T1000 (cell line): Measurements from ENCODE around the gene UBE2I.
"Not testable (repeated sequence)": the region's sequence is repeated elsewhere in the genome, so short reads cannot be mapped to it uniquely, and the experiment has no call there.

Experiments used
- DNase-seq: peaks from one replicate; lab custom pipeline; 2025; ENCODE audit warnings: mixed read lengths; lab: John Stamatoyannopoulos, UW

The UBE2I gene

DNA sequence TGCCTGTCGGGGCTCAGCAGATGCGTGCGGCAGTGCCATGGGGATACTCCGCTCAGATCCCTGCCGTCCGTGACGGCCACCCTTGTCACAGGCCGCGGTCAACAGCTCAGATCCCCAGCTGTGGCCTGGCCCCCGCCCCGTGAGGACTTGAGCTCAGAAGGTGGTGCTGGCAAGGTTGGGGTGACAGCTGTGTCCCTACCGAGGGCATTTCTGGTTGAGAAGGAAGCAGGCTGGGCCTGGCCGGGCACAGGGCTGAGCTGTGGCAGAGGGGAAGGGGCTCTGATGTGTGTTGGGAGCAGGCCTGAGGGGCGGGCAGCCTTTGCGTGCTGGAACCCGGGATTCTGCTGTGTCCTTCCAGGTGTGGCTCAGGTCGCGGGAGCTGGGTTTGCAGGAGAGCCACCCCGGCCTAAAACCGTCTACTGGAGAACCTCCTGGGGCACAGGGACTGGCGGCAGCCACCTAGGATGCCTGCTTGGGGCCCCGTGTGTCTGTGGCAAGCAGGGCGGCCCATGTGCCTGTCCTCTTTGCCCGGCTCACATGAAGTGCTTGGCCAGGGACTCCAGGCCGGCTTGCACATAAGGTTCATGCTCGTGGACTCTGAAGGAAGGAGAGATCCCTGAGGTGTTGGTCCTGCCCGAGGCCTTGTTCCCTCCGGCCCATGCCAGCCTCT is 5.1 kb downstream of the UBE2I start:
- DNase-seq = no peak

DNA sequence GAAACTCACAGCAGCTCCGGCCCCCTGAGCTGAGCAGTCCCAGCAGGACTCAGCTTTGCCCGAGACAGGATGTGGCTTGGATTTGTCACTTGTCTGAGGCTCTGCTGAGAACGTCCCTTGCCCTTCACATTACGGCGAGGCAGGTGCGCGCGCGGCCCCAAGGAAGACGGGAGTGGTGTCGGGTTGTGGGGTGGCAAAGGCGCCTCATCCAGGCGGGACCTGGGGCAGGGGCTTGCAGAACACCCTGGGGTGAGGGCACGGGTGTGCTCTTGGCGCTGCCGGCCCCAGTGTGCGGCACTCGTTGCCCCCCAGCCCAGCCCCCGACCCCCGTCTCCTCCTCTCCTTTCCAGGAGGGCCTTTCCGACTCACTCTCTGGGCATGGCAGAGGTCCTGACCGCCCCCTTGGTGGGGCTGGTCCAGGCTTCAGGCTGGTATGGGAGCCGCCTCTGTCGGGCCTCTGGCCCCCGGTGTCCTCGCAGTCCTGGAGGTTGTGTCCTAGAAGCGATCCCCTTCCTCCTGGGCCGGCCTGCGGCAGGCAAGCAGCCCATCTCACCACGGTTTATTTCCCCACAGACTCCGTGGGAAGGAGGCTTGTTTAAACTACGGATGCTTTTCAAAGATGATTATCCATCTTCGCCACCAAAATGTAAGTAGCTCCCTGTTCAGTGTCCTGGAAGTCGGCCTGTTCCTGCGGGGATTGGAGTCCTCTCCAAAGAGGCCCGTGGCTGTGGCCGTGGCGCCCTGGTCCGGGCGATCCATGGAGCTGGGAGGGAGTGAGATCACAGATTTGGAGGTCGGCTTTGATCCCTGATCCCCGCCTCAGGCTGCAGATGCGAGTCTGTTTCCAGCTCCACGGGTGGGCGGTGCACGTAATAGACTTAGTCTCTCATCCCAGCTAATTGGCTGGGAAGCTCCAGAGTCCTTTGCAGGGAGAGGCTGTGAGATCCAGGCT is 5.9 kb downstream of the UBE2I start:
- DNase-seq = no peak

DNA sequence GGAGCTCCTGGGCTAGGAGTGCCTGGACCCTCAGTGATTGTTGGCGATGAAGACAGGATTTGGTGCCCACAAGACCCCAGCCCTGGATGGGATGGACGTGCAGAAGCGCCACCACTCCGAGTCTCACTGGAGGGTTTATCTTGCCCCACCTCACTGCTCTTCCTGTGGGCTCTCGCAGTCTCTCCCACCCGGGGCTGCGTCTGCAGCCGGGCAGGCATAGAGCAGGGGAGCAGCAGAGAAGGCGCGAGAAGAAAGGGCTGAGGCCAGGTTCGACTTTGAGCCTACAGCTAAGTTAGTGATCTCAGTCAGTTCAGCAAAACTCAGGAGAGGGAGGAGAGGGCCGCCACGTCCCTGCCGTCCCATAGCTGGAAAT is 6.6 kb downstream of the UBE2I start:
- no peak for DNase-seq

DNA sequence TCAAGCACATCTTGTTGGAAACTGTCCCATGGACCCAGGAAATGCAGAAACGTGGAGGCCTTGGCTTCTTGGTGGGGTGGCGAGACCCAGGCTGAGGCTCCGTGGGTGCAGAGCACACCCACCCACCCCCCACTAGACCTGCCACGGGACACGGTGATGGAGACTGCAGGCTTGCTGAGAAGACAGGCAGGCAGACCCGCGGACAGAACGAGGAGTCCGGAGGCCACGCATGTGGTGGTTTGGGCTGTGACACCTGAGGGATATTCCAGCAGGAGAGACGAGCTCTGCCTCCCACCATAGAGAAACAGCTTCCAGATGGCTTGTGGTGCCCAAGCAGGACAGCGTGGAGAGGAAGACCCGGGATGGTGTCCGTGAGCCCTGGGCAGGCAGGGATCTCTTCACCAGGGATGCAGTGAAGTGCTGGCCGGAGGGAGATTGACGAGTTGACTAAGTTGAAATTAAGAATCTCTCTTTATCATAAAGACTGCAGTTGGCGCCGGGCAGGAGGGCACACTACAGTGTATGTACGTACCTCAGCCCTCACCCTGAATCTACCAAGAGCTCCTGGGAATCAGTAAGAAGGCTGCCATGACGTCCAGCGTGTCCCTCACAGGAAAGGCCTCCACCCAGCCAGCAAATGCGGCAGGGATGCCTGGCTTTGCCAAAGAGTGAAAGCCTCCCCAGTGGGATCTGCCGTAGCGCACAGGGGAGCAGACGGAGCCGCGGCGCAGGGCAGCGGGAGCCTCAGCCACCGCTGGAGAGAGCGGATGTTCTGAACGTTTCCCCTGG is 8.2 kb downstream of the UBE2I start:
- no peak for DNase-seq

DNA sequence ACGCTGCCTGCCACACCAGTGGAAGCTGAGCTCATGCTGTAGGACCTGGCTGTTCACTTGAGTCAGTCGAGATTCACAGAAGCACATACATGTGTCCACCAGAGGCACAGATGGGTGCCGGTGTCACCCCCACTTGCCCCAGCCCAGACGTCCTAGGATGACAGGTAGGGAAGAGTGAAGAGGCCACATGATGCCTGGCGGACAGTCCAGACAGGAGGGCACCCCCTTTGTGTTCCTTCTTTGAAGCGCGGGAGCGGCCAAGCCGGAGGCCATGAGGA is 8.8 kb downstream of the UBE2I start:
- no peak for DNase-seq

DNA sequence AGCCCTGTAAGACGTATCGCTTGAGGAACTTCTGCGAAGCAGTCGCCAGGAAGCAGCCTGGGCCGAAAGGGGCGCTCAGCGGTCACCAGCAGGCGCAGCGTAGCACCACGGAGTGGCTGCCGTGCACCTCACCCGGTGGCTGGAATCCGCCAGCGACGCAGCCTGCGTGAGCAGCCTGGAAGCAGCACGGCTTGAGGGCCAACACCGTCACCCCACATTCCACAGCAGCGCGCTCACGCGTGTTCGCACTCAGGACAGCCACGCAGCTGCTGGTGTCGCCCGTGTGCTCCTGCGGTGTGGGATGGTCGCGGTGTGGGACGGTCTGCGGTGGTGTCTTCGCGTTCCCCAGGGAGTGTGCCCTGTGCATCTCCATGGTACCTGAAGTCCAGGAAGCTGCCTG is 9.6 kb downstream of the UBE2I start:
- no peak for DNase-seq

DNA sequence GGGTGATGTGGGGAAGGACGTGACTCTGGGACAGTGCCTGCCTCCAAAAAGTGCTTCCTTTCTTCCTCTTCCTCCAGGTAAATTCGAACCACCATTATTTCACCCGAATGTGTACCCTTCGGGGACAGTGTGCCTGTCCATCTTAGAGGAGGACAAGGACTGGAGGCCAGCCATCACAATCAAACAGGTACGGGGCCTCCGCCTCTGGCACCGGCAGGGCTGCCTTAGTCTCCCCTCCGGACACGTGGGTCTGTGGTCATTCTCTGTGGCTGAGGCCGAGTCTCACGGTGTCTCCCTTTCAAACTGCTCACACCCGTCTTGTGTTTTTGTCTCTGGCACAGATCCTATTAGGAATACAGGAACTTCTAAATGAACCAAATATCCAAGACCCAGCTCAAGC is 10.7 kb downstream of the UBE2I start:
- no peak for DNase-seq

DNA sequence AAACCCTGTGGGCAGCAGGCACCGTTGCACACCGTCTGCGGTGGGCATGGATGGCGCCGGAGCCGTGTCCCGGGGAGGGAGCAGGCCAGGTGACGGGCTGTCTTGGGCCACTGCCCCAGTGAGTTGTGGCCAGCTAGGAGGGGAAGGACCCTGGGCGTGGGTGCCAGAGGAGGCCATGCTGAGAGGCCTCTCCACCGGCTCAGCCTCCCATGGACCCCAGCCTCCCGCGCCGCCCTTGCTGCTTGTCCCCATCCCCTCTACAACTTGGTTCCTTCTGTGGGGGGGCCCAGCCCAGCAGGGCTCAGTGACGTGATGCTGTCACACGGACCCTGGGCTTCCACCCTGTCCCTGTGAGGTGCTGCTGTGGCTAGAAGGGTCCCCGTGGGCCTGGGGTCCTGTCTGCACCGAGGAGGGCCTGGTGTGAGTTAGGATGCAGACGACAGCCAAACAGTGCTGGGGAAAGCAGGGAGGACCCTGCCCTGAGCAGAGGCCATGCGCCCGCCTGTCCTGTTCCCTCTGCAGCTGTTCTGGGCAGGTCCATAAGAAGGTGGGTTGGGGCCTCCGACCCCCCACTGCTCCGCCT is 11.3 kb downstream of the UBE2I start:
- DNase-seq = no peak

DNA sequence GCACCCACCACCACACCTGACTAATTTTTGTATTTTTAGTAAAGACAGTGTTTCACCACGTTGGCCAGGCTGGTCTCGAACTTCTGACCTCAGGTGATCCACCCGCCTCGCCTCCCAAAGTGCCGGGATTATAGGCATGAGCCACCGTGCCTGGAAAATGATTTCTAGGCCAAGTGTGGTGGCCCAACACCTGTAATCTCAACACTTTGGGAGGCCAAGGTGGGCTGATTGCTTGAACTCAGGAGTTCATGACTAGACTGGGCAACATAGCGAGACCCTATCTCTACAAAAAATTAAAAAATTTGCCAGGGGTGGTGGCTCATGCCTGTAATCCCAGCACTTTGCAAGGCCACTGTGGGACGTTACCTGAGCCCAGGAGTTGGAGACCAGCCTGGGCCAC is 13.0 kb downstream of the UBE2I start:
- no peak for DNase-seq

DNA sequence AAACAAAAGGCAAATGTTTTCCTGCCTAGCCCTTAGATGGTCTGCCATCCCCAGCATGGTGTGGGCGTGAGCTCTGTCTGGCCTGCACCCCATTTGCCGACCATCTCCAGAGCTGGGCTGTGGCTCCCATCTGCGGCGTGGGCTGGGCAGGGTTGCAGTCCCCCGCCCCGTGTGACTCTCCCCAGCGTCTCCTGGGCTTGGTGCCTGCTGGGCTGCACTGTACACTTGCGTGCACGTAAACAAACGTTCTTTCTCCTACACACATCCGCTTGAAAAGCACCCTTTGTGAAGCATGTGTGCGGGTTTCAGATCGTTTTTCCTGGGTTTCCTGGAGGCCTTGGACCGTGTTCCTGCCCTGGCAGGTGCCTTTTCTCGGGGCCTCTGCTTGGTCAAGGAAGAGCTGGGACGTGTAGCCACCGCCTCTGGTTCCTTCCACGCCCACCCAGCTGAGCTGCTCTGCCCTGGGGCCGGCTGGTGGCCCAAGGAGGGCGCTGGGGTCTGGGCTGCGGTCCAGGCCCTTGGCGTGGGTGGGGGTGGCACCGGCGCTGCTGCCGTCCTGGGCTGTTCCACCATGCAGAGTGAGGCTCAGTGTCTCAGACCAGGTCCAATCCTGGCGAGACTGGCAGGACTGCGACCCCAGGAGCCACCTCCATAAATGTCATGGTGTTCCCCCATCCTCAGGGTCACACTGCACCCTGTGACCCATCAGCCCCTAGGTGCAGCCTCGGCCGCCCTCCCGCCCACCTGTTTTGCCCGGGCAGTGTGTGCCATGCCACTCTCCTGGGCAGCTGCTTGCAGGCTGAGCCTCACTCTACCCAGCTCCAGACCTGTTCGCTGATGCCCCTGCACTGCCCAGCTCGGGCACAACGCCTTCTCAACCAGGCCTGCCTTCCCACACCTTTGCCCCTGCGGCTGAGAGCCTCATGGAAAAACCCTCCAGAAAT is 14.1 kb downstream of the UBE2I start:
- DNase-seq = no peak

DNA sequence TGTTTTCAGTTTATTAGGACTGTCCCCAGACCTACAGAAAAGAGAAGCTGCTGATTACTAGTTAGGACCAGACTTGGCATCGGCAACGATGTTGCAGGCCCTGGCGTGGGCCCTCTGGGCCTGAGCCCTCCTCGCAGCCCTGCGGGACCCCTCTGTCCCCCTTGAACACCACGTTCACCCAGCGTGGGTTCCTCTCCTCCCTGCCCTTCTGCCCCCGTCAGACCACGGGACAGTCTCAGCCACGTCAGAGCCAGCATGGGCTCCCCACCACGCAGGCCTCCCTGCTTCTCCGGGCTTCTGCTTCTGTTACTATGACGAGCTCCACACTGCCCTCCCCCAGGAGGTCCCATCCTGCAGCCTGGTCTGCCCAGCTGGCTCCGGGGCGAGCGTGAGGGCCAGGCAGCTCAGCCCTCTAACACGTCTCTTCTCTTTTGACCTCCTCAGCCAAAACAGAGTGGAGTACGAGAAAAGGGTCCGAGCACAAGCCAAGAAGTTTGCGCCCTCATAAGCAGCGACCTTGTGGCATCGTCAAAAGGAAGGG is 14.9 kb downstream of the UBE2I start:
- no peak for DNase-seq

DNA sequence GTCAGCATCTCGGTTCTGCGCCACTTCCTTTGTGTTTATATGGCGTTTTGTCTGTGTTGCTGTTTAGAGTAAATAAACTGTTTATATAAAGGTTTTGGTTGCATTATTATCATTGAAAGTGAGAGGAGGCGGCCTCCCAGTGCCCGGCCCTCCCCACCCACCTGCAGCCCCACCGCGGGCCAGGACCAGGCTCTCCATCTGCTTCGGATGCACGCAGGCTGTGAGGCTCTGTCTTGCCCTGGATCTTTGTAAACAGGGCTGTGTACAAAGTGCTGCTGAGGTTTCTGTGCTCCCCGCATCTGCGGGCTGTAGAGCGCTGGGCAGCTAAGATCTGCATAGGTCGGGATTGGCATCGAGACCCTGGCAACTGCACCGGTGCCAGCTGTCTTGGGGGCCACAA is 15.8 kb downstream of the UBE2I start:
- DNase-seq = no peak

DNA sequence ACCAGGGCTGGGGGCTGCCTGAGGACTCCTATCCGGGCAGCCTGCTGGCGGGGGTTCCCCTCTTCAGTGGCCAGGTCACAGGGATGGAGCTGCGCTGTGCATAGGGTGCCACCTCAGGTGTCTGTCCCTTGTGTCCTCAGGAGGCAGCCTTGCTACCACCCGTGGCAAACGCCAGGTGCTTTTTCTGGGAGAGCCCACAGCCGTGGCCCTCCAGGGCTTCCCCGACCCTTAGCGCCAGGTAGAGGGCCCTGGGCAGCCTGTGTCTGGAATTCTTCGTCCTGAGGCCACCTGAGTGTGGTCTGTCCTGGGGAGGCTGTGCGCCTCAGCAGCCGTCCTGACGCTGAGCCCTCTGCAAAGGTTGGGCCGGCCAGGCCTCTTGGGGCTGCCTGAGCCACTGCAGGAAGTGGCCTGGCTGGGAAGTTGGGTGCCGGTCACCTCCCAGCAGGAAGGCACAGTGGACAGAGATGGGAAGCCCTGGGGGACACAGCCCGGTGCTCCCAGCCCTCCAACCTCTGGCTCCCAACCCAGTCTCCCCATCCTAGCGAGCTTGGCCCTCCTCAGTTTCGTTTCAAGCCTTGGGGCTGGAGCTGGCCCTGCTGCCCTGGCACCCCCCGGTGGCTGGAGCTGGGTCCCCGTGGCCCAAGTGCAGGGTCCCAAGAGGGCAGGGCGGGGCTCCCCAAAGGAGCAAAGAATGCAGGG is 16.4 kb downstream of the UBE2I start:
- no peak for DNase-seq

DNA sequence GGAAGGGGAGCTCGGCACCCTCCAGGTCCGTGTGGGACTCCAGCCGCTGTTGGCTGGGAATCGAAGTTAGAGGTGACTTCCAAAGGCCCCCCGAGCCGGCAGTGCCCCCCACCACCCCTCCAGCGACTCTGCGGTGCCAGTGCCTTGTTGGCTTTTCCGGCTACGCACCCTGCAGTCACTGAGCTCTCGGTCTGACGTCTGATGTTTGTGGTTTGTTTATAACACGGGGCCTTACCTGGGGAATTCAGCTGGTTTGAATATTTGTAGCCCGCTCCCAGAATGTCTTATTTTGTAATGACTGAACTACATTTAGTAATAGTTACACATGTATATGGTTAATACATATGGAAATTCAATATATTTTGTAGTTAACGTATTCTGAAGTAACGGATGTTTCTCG is 17.0 kb downstream of the UBE2I start:
- DNase-seq = no peak

DNA sequence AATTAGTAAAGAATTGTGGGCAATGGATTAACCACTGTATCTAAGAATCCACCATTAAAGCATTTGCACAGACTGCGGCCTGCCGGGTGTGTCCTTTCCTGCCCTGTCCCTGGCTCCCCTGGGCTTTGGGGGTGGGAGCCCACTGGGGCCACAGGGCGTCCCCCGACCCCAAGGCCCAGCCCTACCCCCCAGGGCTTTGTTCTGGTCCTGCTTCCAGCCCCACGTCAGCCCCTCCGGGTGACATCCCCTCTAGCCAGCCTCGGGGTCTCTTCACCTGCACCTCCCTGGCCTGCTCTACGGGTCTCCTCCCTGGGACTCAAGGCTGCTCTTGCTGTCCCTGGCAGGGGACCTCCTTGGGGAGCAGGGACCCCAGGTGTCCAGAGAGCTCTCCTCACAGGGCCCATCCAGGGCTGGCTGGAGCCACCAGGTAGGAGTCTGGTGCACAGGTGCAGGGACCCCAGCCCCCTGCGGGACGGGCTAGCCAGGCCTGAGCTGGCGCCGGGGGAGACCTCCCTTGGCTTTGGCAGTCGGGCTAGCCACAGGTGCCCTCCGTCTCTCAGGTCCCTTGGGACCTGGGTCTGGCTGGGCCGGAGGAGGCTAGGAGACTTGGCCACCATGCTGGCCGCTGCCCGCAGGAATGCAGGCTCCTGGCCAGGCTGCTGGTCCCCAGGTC is 17.6 kb downstream of the UBE2I start:
- DNase-seq = no peak

DNA sequence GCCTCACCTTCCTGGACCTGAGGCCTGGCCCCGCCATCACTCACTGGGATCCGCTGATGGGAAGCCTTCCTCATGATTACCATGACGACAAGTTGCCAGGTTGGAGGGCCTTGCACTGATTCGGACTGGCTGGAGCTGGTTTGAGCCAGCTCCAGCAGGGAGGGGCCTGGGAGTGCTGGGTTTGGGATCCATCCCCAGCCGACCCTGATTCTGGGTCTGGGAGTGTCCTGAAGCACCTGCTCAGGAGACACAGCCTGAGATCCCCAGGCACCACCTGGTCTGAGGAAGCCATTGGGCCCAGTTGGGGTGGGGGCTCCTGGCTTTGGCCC is 18.1 kb downstream of the UBE2I start:
- DNase-seq = no peak

DNA sequence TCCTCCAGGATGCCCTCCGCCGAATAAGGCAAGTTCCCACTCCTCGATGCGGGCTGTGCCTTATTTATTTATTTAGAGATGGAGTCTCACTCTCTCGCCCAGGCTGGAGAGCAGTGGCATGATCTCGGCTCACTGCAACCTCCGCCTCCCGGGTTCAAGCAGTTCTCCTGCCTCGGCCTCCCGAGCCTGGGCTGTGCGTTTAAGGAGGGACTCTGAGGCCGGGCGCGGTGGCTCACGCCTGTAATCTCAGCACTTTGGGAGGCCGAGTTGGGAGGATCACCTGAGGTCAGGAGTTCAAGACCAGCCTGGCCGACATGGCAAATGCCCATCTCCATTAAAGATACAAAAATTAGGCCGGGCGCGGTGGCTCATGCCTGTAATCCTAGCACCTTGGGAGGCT is 18.7 kb downstream of the UBE2I start:
- not testable (repeated sequence) for DNase-seq

DNA sequence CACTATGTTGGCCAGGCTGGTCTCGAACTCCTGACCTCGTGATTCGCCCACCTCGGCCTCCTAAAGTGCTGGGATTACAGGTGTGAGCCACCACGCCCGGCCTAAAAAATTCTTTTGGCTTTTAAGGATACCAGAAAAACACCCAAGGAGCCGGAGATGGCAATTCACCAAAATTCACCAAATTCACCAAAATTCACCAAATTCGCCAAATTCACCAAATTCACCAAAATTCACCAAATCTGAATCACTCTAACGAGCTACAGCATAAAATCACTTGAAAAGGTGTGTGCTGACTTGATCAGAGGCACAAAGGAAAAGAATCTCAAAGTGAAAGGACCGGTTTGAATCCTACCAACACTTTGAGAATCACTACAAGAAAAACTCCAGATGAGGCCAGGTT is 19.5 kb downstream of the UBE2I start:
- not testable (repeated sequence) for DNase-seq

DNA sequence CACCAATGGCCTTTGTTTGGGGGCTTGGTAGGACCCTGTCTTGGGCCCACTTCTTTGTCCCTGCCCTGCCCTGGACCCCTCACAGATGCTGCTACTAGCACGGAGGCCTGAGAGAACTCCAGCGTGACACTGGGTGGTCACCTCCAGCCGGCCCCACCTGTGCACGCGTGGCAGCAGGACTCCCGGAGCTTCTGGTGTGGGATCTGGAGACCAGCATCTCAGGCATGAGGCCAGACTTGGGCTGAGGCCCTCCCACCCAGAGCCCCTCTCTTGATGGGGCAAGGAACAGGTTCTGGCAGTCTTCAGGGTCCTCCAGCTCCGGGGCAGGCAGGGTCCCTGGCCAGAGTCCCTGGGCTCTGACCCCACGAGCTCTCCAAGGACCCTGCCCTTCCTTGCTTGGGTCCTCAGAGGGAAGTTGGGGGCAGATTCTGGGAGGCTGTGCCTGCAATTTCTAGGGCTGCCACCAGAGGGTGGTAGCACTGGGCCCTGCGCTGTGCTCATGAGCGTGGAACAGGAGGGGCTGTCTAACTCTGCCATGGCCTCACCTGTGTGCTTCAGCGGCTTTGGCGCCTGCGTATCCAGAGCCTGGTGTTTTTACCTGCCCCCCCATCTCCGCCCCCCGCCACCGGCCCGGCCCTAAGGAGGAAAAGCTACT is 21.0 kb downstream of the UBE2I start:
- no peak for DNase-seq
